ENCODE data around the gene FARP2. TPM values are rescaled to one million over a fixed set of nuclear protein-coding genes. Genes with fewer than 3 reads are reported as not detected.
"Not testable (repeated sequence)": the region's sequence is repeated elsewhere in the genome, so short reads cannot be mapped to it uniquely, and the experiment has no call there.

Gene FARP2
- total RNA-seq, 1 experiment from 2014 or later = 37.2 TPM

DNA sequence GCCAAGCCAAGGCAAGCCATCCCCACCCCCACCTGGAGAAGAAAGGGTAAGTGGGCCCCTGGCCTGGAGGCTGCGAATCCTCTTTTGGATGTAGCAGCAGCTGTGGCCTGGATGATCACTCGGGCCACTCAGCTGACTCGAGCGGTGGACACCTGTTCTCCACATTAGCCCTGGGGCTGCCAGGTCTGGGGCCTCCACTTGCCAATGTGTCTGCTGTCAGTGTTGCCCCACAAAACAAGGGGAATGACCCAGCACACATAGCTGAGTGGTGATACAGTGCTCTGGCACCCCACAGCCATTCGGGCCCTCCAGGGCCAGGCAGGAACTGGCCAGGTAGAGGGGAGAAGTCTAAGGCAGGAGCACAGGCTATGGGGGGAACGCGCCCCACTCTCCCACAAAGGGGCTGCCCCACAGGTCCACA is 149.7 kb downstream of the FARP2 start:
- Histone ChIP-seq H3K4me3 (ENCODE audit: low read depth, low read length) (no peak overlapping the region), H3K9me3 (no peaks in the 10 kb centered on the region), H3K36me3 (ENCODE audit: control insufficient read depth, insufficient read depth, low read length) (no peaks in the 10 kb centered on the region; the same call in 1 of the 2 replicates), H3K4me1 (no peaks in the 10 kb centered on the region), H3K27me3 (replicated peaks; ENCODE audit: control insufficient read depth, insufficient read depth, low read length) (no peaks in the 10 kb centered on the region)
- Mint-ChIP-seq H3K27me3 (ENCODE audit: insufficient read depth, unreplicated experiment) (no peaks in the 10 kb centered on the region), H3K36me3 (ENCODE audit: insufficient read depth, unreplicated experiment) (peaks cover 18% of the 10 kb centered on the region), H3K9me3 (ENCODE audit: unreplicated experiment) (no peaks in the 10 kb centered on the region), H3K27ac (ENCODE audit: unreplicated experiment) (no peak overlapping the region), H3K4me1 (ENCODE audit: low read depth, unreplicated experiment) (no peaks in the 10 kb centered on the region), H3K4me3 (ENCODE audit: unreplicated experiment) (no peak overlapping the region)
- no peak for DNase-seq
- POLR2A ChIA-PET = no interaction called here
- intact Hi-C loops (cut with micrococcal nuclease; ENCODE audit: unreplicated experiment) = loop anchor here (5.0 kb wide), 1 partner anchor 42 kb away; no protein-coding TSS in a partner anchor
- no TSS peak for BruUV-seq (replicated peaks)
- TF ChIP-seq, protein P1, sequence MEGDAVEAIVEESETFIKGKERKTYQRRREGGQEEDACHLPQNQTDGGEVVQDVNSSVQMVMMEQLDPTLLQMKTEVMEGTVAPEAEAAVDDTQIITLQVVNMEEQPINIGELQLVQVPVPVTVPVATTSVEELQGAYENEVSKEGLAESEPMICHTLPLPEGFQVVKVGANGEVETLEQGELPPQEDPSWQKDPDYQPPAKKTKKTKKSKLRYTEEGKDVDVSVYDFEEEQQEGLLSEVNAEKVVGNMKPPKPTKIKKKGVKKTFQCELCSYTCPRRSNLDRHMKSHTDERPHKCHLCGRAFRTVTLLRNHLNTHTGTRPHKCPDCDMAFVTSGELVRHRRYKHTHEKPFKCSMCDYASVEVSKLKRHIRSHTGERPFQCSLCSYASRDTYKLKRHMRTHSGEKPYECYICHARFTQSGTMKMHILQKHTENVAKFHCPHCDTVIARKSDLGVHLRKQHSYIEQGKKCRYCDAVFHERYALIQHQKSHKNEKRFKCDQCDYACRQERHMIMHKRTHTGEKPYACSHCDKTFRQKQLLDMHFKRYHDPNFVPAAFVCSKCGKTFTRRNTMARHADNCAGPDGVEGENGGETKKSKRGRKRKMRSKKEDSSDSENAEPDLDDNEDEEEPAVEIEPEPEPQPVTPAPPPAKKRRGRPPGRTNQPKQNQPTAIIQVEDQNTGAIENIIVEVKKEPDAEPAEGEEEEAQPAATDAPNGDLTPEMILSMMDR (IDR thresholded peaks at IDR 0.05; ENCODE audit: insufficient read depth in 1 of 2, low read depth in 1 of 2, low read length in 1 of 2, severe bottlenecking in 1 of 2, unreplicated experiment in 1 of 2) = no peak
- CTCF ChIA-PET = no interaction called here

GRCh38 chr2:241506317-241506716 is 150.2 kb downstream of the FARP2 start:
- H3K4me3 ChIP-seq (ENCODE audit: low read depth, low read length) = 0 out of 2 replicates have a peak overlapping the region, but pooled peaks have one; percentile 76
- H3K9me3 Mint-ChIP-seq (ENCODE audit: unreplicated experiment); H3K36me3 ChIP-seq (ENCODE audit: control insufficient read depth, insufficient read depth, low read length); H3K4me1 ChIP-seq; H3K9me3 ChIP-seq; H3K27me3 Mint-ChIP-seq (ENCODE audit: insufficient read depth, unreplicated experiment); H3K4me3 Mint-ChIP-seq (ENCODE audit: unreplicated experiment); DNase-seq; H3K27ac Mint-ChIP-seq (ENCODE audit: unreplicated experiment); H3K4me1 Mint-ChIP-seq (ENCODE audit: low read depth, unreplicated experiment); H3K27me3 ChIP-seq (replicated peaks; ENCODE audit: control insufficient read depth, insufficient read depth, low read length); POLR2A ChIA-PET; CTCF ChIA-PET: not testable (repeated sequence)
- peaks cover 22% of the 10 kb centered on the region for H3K36me3 Mint-ChIP-seq (ENCODE audit: insufficient read depth, unreplicated experiment)
- BruUV-seq (replicated peaks) = TSS peak; percentile 22
- intact Hi-C loops (cut with micrococcal nuclease; ENCODE audit: unreplicated experiment) = loop anchor here (5.0 kb wide), 1 partner anchor 41 kb away; no protein-coding TSS in a partner anchor

GRCh38 chr2:241506793-241507429 is 150.8 kb downstream of the FARP2 start:
- BruUV-seq (replicated peaks) = no TSS peak
- H3K27me3 Mint-ChIP-seq (ENCODE audit: insufficient read depth, unreplicated experiment) = no peaks in the 10 kb centered on the region
- CTCF ChIA-PET = interaction anchor here (0.5 to 2.0 kb wide), 2 partner anchors 92 to 232 kb away, joined by 4 to 7 read pairs; no protein-coding TSS in a partner anchor
- H3K4me3 Mint-ChIP-seq (ENCODE audit: unreplicated experiment) = peak overlapping the region; percentile 86
- peak overlapping the region; percentile 39 for H3K27ac Mint-ChIP-seq (ENCODE audit: unreplicated experiment)
- H3K36me3 ChIP-seq (ENCODE audit: control insufficient read depth, insufficient read depth, low read length) = no peaks in the 10 kb centered on the region
- intact Hi-C loops (cut with micrococcal nuclease; ENCODE audit: unreplicated experiment) = loop anchor here (5.0 kb wide), 1 partner anchor 40 kb away; no protein-coding TSS in a partner anchor
- H3K9me3 ChIP-seq = no peaks in the 10 kb centered on the region
- no peaks in the 10 kb centered on the region for H3K27me3 ChIP-seq (replicated peaks; ENCODE audit: control insufficient read depth, insufficient read depth, low read length)
- no peaks in the 10 kb centered on the region for H3K9me3 Mint-ChIP-seq (ENCODE audit: unreplicated experiment)
- no peaks in the 10 kb centered on the region for H3K4me1 Mint-ChIP-seq (ENCODE audit: low read depth, unreplicated experiment)
- POLR2A ChIA-PET = no interaction called here
- TF ChIP-seq, protein P1 (IDR thresholded peaks at IDR 0.05; ENCODE audit: insufficient read depth in 1 of 2, low read depth in 1 of 2, low read length in 1 of 2, severe bottlenecking in 1 of 2, unreplicated experiment in 1 of 2) = no peak
- DNase-seq = no peak
- H3K4me3 ChIP-seq (ENCODE audit: low read depth, low read length) = peak overlapping the region; percentile 76
- H3K4me1 ChIP-seq = no peaks in the 10 kb centered on the region
- peaks cover 17% of the 10 kb centered on the region for H3K36me3 Mint-ChIP-seq (ENCODE audit: insufficient read depth, unreplicated experiment)

All from Caco-2 (cell line).